ENCODE measurements around the gene SEC61A1.

The SEC61A1 gene

DNA sequence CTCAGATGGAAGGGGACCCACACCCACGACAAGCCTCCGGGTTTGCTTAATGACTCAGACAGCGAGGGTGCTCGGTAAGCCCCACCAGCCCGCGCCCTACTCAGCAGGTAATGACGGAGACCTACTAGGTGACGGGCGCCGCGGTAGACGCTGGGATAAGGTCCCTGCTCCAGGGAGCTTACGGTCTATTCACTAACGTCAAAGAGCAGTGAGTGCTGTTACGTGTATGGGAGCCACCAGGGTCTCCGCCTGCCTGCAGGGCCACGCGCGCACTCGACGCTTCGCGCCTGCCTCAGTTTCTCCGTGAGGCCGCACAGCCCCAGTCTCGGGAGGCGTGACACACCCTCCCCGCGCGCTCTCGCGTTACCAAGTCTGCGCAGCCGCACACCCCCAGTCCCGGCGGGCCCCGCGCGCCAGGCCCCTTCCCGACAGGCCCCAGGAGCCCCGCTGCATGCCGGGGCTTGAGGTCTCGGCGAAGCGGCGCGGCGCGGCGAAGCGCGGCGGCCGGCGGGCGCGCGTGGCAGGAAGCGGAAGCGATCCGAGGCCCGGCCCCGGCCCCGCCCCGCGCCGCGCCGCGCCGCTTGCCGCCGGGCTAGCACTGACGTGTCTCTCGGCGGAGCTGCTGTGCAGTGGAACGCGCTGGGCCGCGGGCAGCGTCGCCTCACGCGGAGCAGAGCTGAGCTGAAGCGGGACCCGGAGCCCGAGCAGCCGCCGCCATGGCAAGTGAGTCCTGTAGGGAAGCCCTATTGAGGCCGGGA lies at the start of gene SEC61A1:
Gene SEC61A1 (plus strand): TSS at position 601 of the 758 bp plus-strand sequence. CDS start 116 bp downstream, at position 717.
- DNase-seq: peak; percentile 67 to 98 (median 90)

DNA sequence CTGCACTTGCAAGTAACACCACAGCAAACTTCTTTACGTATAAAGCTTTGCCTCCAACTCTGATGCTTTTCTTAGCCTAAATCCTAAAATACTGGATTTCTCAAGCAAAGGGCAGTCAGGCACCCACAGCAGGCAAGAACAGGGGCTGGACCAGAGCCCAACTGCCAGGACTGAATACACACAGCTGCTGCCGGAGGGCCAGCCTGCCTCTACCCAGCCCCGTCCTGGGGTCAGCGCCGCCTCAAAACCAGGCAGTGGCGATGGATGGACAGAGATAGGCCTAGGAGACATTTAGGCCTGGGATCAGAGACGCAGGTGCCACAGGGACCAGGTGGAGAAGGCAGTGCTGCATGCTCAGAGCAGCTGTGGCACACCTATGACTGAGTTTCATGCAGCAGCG lies 47.6 kb upstream of the SEC61A1 start:
- DNase-seq: no peak

DNA sequence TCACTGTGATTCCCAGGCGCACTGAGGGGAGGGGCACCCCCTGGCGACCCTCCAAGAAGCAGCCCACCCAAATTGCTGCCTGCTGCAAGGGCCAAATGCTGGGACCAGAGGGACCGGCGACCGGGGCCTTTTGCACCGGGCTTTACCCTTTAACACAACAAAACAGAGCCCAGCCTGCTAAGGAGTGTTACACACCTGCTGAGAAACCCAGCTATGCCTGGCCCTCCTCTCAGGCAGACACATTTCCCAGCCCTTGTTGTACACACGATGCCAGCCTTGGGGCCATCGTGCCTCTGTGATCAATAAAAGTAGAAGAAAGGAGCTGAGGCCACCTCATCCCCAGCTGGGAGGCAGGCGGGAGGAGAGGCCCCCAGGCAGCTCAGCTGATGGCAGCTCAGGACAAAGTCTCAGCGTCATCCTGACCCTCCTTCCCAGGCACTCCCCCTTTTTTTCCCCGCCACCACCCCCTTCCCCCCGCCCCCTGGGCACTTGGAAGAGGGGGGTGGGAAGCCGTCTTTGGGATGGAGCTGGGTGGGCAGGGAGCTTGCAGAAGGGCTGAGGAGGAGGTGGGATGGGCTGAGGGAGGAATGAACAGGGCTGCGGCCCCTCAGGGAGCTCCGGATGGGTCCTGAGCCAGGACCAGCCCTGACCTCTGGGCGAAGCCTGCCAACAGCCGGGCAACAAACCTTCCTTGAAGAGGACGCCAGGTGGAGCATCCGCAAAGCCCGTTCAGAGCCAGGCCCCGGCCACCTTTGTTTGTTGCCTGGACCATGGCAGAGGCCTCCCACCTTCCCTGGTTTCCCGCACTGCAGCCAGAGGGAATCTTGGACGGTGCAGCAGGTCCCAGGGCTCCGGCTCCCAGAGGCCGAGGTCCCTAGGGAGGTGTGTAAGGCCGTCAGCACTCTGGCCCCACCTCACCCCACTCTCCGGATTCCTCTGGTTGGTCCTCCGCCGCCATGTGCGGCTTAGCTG lies 45.9 kb upstream of the SEC61A1 start:
- no peak for DNase-seq

DNA sequence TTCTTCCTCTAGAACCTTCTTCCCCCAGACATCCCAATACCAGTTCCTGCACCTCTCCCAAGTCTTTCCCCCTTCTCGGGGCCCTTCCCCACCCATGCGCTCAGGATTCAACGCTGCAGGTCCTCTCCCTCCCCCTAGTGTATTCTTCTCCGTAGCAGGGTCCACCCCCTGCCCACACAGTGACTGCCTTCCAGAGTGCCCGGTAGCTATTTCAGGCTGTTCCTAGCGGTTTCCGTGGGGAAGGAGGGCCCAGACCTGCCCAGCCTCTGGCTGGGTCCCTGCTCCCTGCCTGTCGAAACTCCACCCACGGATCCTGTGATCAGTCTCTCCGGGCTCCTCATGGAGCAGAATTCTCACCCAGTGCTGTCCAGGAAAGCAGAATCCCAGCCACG lies 45.2 kb upstream of the SEC61A1 start:
- no peak for DNase-seq

DNA sequence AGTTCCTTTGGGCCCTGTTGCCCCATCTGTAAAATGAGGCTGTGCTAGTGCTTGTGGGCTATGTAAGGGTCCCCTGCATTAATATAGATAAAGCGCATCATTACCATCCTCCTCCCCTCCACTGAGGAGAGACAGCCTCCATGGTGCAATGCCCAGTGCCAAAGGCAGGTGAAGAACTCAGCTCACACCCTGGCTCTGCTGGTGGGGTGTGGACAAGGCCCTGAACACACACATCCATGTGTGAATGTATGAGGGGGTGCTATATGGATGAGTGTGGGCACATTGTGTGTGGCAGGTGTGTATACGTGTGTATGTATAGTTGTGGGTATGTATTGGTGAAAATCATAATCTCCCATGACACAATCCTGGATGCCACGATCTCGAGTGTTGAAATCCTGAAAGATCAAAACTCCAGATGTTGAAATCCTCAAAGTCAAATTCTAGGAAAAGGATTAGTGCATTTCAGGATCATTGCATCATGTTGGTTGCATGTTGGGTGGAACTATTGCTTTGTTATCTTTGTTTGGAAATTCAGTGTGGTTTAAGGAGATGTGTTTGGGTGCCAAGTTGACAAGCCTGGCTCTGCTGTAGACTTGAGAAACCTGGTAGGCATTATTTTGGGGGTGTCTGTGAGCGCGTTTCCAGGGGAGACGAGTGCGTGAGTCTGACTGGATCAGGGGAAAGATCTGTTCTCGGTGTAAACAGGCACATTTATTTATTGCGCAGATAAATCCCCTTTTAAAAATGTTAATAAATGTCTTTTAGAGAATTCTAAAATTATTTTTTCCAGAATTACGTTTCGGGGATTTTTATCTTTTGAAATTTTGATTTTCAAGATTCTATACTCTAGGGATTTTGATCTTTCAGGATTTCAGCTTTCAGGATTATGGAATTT lies 42.0 kb upstream of the SEC61A1 start:
- DNase-seq: no peak

DNA sequence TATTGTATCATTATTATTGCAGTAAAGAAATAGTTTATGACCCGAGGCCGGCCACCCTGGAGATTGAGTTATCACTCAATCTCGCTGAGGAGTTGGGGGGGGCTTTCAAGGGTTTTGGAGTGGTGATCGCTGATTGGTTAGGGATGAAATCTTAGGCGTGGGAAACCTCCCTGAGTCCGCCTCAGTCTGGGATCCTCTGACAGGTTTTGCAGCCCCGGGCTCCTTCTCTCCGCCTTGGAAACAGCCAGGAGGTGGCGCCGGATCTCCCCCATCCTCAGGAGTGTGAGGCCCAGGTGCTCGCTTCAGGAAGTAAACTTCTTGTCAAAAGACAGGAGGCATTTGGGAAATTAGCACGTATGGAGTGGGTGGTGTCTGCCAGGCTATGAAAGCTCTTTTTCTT lies 41.1 kb upstream of the SEC61A1 start:
- no peak for DNase-seq

DNA sequence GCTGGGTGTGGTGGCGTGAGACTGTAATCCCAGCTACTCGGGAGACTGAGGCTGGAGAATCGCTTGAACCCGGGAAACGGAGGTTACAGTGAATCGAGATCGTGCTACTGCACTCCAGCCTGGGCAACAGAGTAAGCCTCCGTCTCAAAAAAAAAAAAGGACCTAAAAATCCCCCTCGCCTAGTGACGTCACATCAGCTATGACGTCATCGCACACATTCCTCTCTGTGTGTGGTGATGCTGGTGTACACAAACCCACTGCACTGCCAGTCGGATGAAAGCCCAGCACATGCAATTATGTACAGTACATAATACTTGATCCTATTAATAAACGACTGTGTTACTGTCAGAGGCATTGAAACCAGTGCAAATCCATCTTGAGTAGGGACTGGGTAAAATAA lies 40.2 kb upstream of the SEC61A1 start:
- DNase-seq: no peak

DNA sequence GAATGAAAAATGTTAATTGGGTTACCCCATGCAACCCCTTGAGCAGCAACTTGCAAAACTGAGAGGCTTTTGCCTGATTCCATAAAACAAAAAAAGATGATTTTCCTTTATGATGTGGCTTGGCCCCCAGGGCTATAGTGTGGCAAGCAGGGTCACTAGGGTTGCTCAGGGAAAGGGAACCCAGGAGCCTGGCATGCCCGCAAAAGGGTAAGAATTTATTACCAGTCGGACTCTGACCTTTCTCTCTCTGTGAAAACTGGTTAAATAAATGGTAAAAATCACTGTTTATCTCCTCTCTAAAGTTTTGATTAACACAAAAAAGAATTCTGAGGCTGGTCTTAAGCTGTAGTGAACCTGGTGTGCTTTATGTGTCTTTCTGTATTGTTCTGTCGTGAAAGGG lies 37.7 kb upstream of the SEC61A1 start:
- no peak for DNase-seq

DNA sequence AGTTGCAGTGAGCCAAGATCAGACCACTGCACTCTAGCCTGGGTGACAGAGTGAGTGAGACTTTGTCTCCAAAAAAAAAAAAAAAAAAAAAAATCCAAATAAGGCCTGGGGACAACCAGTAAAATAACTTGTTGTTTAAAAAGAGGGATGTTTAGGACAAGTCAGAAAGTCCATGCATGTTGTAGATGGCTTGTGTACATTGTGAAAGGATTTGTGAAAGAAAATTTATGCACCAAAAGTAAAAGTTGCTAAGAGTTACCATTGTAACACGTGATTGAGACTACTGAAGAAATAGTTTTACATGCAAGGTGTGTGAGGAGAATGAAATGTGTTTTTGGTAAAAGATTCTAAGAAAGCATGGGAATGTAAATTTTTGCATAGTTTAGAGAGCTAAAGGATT lies 35.7 kb upstream of the SEC61A1 start:
- no peak for DNase-seq

DNA sequence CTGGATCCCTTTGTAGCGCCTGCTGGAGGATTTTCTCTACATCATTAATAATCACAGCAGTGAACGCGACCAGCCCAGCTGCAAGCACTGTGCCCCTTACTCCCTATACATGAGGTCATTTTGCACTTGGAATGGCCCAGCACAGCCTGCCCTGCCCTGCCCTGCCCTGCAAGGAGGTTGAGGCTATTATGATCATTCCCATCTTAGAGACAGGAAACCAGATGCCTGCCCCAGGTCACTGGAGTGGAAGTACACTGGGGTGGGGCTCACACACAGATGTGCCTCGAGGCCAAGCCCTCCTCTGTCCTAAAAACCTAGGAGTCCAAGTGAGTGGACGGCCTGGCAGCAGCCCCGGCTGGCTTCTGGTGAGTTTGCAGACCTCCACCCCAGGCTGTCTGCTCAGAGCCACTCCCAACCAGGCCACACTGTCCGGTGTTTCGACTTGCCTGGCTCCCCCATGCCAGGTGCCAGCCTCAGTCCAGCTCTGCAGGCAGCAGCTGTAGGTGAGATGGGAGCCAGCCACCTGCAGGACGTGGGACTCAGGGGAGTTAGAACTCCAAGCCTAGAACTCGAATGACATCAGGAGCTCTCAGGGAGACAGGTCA lies 30.4 kb upstream of the SEC61A1 start:
- no peak for DNase-seq

DNA sequence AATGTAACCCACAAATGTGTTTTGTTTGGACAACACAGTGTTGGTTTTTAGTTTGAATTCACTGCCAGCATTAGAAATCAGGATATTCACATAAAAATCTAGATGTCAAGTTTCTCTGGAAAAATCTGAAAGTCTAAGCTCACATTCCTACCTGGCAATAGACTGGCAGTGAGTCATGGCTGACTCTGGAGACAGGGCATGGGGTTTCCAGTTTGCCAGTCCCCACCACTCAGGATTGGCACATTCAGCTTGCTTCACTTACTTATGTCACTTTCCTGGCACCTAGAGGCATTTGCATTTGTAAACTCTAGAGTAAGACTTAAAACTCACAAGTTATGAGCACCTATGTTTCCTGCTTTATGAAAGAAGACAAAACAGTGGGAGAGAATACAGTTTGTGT lies 19.1 kb upstream of the SEC61A1 start:
- no peak for DNase-seq

DNA sequence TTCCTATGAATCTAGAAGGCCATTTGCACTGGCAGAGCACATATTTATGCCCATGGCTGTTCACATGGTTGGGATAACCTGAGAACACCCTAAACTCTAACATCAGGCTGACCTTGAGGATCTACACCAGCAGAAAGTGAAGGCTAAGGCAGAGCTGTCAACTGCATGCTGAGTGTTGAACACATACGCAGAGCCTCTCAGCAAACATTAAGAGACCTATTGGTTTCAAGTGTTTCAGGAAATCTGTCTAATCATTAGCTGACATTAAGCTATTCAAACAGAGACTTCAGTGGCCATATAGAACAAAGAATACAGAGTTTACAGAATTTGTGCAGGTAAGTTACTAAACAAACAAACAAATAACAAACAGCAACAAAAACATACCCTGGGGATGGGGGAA lies 16.1 kb upstream of the SEC61A1 start:
- DNase-seq: no peak

DNA sequence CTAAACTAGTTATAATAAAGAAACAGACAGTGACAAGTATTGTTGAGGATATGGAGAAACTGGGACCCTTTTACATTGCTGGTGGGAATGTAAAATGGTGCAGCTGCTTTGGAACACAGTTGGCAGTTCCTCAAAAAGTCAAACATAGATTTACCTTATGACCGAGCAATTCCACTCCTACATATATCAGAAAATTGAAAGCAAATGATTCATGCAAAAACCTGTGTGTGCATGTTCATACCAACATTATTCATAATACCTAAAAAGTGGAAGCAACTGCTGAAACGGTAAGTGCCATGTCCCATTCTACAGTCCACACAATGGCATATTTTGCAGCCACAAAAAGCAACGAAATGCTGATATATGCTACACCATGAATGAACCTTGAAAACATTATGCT lies 12.2 kb upstream of the SEC61A1 start:
- no peak for DNase-seq

DNA sequence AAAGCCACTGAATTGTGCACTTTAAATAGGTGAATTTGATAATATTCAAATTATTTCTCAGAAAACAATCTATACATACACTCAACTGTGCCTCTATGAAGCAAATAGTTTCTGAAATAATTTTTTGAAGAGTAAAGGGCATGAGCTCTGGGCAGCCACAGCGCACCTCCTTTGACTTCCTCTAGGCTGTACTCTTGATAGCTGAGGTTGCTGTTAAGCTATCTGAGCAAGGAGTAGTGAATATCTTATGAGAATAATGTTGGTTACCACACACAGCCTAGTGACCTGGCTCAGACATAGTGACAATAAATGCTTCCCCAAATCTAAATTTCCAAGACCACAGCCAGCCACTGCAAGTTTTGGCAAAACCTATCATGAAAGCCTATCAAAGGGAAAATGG lies 11.6 kb upstream of the SEC61A1 start:
- no peak for DNase-seq

DNA sequence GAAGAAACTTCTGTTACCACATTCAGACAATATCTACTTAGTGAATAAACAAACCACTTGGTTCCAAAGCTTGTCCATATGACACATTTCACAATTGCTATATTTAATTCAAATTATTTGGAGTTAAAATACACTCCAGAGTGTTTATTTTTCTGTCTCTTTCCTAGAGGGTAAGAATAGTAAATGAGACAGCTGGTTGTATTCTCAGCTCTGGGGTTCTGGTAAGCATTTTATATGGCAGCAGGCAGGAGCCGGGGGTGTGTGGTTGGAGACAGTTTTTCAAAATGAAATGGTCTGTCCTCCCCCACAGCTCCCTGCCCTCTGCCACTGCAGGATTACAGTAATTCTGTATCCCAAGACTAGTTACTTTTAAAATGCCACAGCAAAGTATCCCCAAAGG lies 10.9 kb upstream of the SEC61A1 start:
- DNase-seq: no peak

DNA sequence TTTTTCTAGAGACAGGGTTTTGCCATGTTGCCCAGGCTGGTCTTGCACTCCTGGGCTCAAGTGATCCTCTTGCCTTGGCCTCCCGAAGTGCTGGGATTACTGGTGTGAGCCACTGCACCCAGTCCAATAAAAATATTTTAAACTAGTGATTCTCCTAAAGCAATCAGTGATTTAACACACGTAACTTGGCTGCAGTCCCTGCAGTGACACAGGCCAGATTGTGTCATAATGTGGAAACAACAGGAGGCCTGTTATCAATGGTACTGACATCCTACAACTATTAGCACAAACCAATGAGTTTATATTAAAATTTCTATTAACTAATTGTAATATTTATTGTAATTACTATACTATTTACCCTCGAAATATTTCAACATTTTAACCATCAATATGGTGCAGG lies 1.6 kb upstream of the SEC61A1 start:
- no peak for DNase-seq

DNA sequence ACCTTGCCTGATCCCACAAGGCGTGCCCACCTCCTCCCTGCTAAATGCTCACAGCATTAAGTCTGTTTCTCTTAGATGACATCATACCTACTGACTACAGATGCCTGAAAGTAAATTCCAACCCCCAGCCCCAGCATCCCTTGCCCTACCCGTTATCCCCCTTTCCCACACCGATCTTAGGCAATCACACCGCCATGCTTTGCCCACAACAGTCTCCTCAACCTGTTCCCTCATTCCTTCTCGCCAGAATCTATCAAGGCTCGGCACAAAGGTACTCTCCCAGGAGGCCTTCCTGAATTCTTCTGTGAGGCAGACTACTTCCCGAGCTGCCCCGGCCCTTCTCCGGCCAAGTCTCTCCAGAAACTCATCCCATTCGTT lies 789 bp upstream of the SEC61A1 start:
- no peak for DNase-seq

DNA sequence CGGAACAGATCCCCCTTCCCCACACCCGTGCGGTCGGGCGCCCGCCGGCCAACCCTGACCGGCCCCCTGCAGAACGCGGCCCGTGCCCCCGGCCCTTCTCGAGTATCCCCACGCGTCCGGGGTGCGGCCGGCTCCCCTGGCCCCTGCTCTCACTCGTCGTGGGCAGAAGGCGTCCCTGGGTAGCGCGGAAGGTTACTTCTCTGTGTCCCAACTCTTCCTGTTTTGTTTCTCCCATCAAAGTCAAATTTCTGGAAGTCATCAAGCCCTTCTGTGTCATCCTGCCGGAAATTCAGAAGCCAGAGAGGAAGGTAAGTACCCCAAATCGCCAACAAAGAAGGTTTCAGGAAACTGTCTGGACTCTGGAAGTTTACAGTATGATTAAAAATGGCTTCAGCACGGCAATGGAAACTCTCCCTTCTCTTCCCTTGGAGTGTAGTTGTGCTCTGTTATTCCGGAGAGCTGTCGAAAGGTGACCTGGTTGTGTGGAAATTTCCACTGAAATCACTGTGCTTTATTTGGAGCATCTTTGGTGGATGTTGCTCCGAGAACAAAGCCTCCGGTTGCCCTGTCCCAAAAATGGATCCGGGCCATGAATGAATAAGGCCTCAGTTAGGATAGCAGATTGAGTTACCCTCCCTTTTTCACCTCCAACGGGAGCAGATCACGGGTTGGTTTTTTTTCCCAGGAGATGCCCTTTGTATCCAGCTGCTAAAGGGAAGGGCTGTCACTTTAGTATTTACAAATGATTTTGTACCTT lies 536 bp downstream of the SEC61A1 start:
- DNase-seq: no peak

DNA sequence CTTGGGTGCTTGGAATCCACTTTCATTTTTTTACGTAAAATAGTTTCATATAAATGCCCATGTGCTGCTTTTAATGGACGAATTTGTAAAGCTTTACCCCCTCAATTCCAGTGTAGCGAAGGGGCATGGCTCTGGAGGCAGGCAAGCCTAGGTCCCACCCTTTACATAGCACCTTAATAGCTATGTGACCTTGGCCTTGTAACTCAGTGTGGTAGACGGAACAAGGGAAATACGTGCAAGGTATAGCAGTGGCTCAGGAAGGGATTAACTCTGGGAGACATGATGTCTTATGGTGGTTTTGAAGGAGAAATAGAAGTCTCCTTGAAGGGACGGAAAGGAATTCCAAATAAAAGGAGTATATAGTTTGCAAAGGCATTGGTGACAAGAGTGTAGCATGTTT lies 1.4 kb downstream of the SEC61A1 start:
- no peak for DNase-seq

DNA sequence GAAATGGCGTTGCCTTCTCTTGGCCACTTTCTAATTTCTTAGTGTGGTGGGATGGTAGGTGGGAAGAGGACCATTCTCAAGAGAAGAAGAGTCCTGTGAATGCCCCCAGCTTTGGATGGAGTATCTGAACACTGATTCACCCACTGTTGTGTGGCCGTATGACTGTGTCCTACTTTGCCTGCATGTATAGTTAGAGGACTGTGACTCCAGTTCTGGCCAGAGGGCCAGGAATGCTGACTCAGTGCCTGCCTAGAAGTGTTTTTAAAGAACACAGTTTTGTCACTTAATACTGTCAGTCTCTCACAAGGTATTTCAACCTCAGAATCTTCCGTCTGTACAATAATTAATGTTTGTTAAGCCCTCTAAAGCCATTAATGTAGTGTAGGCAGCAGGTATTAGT lies 2.1 kb downstream of the SEC61A1 start:
- DNase-seq: no peak

DNA sequence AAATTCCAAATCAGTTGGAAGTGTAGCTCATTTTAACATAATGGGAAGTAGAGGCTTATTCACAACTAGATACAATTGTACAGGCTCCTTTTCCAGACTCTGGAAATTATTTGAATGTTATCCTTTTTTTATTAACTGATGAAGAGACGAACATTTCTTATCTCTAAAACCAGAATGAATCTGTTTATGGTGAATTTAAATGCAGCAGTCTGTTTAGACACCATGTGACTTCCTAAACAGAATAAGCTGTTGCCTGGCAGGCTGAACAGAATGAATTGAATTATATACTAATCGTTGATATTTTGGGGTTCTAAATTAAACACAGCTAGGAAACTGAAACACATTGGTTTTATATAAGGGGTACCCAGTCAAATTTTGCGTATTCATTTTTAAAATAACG lies 4.0 kb downstream of the SEC61A1 start:
- DNase-seq: no peak
